GM19025 (cell line): Measurements from ENCODE around the gene MRPS31.
"Not testable (repeated sequence)": the region's sequence is repeated elsewhere in the genome, so short reads cannot be mapped to it uniquely, and the experiment has no call there.

Experiments
- ATAC-seq: cut with Tn5 transposase; IDR thresholded peaks from one replicate; pipeline ENCODE4 v1.9.1; 2021; ENCODE audit warnings: mild to moderate bottlenecking, low read depth, moderate library complexity; ENCODE audit not compliant: unreplicated experiment

Gene MRPS31

GRCh38 chr13:40764587-40765403 is 6.2 kb downstream of the MRPS31 start:
- ATAC-seq, result no peak

DNA sequence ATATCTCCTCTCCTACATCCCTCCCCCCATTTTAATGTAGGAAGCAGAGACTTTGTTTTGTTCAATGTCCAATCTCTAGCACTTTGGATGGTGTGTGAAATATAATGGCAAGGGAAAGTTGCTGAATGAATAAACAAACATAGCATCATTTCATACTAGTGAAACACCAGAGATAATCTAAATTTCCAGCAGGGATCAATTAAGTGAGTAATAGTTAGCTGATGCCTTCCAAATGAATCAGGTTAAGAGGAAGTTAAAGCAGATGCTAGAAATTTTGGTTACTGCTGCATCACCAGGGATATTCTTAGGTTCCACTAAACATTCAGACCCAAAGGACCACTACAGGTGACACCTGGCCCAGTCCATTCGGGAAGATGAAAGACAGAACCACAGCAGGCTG is 8.1 kb downstream of the MRPS31 start:
- no peak for ATAC-seq

DNA sequence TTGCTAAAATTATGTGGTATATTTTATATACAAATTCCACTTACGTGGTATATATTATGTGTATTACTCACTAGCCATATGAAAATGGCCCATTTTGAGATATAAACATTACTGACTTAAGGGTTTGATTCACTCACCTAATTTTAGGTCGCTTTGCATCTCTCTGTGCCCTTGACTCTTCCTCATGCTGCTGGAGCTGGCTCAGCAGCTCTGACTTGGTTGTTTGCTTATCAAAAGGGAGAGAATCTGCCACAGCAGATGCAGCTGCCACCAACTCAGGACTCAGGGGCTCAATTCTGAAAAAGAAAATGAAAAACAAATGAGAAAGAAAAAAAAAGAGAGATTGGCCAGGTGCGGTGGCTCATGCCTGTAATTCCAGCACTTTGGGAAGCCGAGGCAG is 12.2 kb downstream of the MRPS31 start:
- ATAC-seq, result peak; percentile 40

- ATAC-seq, result peak; percentile 57
These were observed 14.9 kb downstream of the MRPS31 start for GRCh38 chr13:40756042-40756441.

GRCh38 chr13:40755082-40755700 is 15.8 kb downstream of the MRPS31 start:
- ATAC-seq, result no peak

GRCh38 chr13:40749327-40749726 is 21.7 kb downstream of the MRPS31 start:
- no peak for ATAC-seq

- ATAC-seq, result not testable (repeated sequence)
These were observed 35.8 kb downstream of the MRPS31 start for GRCh38 chr13:40735232-40735548.

DNA sequence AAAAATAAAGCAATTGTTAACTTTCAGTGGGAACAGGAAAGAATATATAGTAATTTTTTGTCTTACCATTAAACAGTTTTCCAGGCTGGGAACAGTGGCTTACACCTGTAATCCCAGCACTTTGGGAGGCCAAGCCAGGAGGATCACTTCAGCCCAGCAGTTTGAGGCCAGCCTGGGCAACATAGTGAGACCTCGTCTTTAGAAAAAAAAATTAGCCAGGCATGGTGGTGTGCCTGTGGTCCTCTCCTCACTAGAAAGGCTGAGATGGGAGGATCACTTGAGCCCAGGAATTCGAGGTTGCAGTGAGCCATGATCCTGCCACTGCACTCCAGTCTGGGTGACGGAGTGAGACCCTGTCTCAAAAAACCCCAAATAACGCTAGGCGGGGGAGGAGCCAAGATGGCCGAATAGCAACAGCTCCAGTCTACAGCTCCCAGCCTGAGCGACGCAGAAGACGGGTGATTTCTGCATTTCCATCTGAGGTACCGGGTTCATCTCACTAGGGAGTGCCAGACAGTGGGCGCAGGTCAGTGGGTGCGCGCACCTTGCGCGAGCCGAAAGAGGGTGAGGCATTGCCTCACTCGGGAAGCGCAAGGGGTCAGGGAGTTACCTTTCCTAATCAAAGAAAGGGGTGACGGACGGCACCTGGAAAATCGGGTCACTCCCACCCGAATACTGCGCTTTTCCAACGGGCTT is 36.3 kb downstream of the MRPS31 start:
- ATAC-seq, result not testable (repeated sequence)

GRCh38 chr13:40732658-40733057 is 38.3 kb downstream of the MRPS31 start:
- no peak for ATAC-seq

- ATAC-seq, result no peak
These were observed 42.4 kb downstream of the MRPS31 start for GRCh38 chr13:40728595-40728994.

- ATAC-seq, result not testable (repeated sequence)
These were observed 56.6 kb downstream of the MRPS31 start for GRCh38 chr13:40714433-40714832.

DNA sequence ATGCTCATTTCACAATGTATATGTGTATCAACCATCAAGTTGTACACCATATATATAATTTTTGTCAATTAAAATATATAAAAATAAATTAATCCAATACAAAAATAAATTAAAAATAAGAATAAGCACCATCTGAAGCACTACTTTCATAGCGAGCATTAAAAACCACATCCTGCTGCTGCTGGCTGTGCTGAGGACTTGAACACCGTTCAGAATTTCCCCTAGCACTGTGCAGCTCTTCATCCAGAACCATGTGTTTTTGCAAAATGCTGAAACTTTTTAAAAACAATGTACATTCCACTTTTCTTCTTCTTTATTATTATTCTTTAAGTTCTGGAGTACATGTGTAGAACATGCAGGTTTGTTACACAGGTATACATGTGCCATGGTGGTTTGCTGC is 64.6 kb downstream of the MRPS31 start:
- no peak for ATAC-seq

GRCh38 chr13:40697711-40698110 is 73.3 kb downstream of the MRPS31 start:
- ATAC-seq, result peak; percentile 69

GRCh38 chr13:40694426-40694825 is 76.6 kb downstream of the MRPS31 start:
- no peak for ATAC-seq

- peak; percentile 70 for ATAC-seq
These were observed 78.0 kb downstream of the MRPS31 start for GRCh38 chr13:40692946-40693345.

GRCh38 chr13:40688781-40689180 is 82.2 kb downstream of the MRPS31 start:
- ATAC-seq, result no peak

GRCh38 chr13:40682449-40683240 is 88.3 kb downstream of the MRPS31 start:
- ATAC-seq, result no peak

DNA sequence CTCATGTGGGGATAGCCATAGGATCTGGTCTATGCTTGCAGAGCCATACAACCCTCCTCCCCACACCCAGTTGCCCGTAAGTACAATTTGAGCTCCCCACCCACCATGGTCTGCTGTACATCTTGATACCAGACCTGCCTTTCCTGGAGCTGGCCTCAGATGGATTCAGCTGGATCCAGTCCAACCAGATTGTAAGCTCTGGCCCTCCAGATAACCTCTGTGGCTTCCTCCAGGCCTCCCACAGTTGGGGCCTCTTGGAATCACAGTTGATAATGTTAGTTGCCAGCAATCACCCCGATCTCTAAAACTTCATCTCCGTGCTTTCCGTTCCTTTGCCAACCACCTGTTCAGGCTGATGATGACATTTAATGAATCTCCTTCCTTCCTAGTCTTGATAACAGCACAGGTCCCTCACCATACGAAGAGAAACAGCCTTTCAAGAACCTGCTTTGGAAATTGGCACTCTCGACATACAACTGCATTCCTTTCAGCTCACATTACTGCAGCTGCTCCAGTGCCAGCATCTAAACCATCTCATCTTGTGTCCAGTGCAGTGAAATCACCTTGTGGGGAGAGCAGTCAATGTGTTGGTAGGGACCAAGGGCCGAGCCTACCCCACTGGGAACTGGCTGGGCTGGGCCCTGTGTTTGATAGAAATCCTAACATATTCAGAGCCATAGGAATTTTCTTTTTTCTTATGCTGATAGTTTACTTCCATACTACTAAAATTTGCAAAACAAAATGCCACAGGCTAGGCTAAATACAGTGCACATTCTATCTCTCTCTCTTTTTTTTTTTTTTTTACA is 89.4 kb downstream of the MRPS31 start:
- ATAC-seq, result no peak

DNA sequence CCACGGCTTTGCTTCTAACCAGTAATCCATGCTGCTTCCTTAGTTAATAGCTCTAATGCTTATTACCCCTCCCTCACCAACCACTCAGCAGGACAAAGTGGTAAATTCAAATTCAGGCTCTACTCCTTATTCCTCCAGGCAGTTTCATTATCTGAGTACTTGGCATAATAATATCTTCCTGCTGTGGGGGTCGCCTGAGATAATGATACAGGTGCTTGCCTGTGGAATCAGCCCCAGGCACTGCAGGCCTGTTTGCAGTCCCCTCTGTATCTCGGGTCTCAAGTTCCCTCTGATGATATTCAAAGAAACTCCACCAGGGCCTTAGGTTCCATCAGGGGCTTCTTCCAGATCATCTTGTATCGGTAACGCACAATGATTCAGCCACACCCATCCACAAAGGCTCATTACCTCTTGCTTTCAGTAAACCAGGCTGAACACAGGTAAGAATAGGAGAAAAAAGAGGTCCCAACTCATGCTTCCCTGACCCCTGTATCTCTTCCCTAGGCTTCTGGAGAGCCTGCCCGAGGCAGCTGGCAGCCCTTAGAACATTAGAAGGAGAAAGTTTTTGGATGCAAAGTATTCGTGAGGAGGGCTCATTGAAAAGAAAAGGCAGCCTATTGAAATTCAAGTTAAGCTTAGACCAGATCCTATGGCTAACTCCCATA is 90.2 kb downstream of the MRPS31 start:
- ATAC-seq, result no peak
